HCT116 (cell line): ENCODE data around the gene C16orf82.
"Not testable (repeated sequence)": the region's sequence is repeated elsewhere in the genome, so short reads cannot be mapped to it uniquely, and the experiment has no call there.

Source experiments
- EZH2 ChIP-seq: fragments of 200-600 bp; sonication (generic); IDR thresholded peaks from 2 replicates; pipeline ENCODE4 v1.6.1; 2017; ENCODE audit warnings: antibody characterized with exemption, mixed run types
- FOSL1 ChIP-seq: IDR thresholded peaks from 2 replicates; pipeline ENCODE4 v1.6.1; 2012; ENCODE audit warnings: low read depth
- POLR2A ChIP-seq: IDR thresholded peaks from 2 replicates; pipeline ENCODE4 v1.7.0; 2011; ENCODE audit warnings: borderline replicate concordance; ENCODE audit not compliant: insufficient read depth, insufficient read length; ENCODE audit errors: extremely low read depth
- POLR2AphosphoS5 ChIP-seq: IDR thresholded peaks from 2 replicates; pipeline ENCODE4 v1.6.1; 2011; ENCODE audit warnings: mild to moderate bottlenecking, low read depth, low read length, moderate library complexity
- TCF7L2 ChIP-seq: IDR thresholded peaks from 2 replicates; pipeline ENCODE4 v1.7.0; 2011; ENCODE audit warnings: borderline replicate concordance, inconsistent platforms; ENCODE audit not compliant: insufficient read depth, insufficient read length; ENCODE audit errors: extremely low read depth
- ZFX ChIP-seq: fragments of 450-650 bp; IDR thresholded peaks from 2 replicates; pipeline ENCODE4 v1.6.1; 2017
- ZNF274 ChIP-seq: fragments of 200-500 bp; sonication (Bioruptor generic); IDR thresholded peaks from 2 replicates; pipeline ENCODE4 v1.6.1; 2014; ENCODE audit warnings: mild to moderate bottlenecking, low read depth, low read length, inconsistent platforms
- TF ChIP-seq, protein P1 (sequence below), 3 experiments: fragments of 200-600 bp in 1 of 3; sonication (generic) in 1 of 3; IDR thresholded peaks in 2 of 3; conservative IDR thresholded peaks in 1 of 3; 2 replicates each; pipeline ENCODE4 v1.5.1; 2012 to 2017; ENCODE audit warnings: low read depth in 2 of 3, low read length in 2 of 3, antibody characterized with exemption in 1 of 3, borderline replicate concordance in 1 of 3, control low read depth in 1 of 3, mild to moderate bottlenecking in 1 of 3, mixed read lengths in 1 of 3, mixed run types in 1 of 3, moderate library complexity in 1 of 3; ENCODE audit not compliant: insufficient read depth in 1 of 3
- TF ChIP-seq, protein P2 (sequence below): IDR thresholded peaks from 2 replicates; pipeline ENCODE4 v1.6.1; 2012

DNA sequence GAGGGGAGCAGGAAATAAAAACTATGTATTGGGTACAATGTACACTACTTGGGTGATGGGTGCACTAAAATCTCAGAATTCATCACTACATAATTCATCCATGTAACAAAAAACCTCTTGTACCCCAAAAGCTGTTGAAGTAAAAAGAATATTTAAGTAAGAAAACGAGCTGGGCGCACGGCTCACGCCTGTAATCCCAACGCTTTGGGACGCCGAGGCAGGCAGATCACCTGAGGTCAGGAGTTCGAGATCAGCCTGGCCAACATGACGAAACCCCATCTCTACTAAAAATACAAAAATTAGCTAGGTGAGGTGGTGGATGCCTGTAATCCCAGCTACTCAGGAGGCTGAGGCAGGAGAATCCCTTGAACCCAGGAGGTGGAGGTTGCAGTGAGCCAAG lies 19.3 kb downstream of the C16orf82 start:
- TF ChIP-seq, protein P1, sequence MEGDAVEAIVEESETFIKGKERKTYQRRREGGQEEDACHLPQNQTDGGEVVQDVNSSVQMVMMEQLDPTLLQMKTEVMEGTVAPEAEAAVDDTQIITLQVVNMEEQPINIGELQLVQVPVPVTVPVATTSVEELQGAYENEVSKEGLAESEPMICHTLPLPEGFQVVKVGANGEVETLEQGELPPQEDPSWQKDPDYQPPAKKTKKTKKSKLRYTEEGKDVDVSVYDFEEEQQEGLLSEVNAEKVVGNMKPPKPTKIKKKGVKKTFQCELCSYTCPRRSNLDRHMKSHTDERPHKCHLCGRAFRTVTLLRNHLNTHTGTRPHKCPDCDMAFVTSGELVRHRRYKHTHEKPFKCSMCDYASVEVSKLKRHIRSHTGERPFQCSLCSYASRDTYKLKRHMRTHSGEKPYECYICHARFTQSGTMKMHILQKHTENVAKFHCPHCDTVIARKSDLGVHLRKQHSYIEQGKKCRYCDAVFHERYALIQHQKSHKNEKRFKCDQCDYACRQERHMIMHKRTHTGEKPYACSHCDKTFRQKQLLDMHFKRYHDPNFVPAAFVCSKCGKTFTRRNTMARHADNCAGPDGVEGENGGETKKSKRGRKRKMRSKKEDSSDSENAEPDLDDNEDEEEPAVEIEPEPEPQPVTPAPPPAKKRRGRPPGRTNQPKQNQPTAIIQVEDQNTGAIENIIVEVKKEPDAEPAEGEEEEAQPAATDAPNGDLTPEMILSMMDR (IDR thresholded peaks at IDR 0.05 in 2 of 3, conservative IDR thresholded peaks at IDR 0.05 in 1 of 3; ENCODE audit: borderline replicate concordance in 1 of 3, insufficient read depth in 1 of 3, low read depth in 2 of 3, low read length in 2 of 3) = not testable (repeated sequence)
- not testable (repeated sequence) for TF ChIP-seq POLR2A, ZFX, EZH2, ZNF274, FOSL1, POLR2AphosphoS5, TCF7L2
- TF ChIP-seq, protein P2, sequence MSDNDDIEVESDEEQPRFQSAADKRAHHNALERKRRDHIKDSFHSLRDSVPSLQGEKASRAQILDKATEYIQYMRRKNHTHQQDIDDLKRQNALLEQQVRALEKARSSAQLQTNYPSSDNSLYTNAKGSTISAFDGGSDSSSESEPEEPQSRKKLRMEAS = not testable (repeated sequence)
